K562 treated with DMSO at 1 percent for 4 hours (cell line): ENCODE results near the gene KMT2C. TPM values are rescaled to one million over a fixed set of nuclear protein-coding genes. Genes with fewer than 3 reads are reported as not detected.

Experiments
- total RNA-seq: library from RNA; unstranded; fragments of 300-600 nt; gene quantifications from 2 replicates; pipeline ENCODE4 v1.2.3, GENCODE V29; 2022; ENCODE audit not compliant: insufficient read depth

KMT2C gene
- 17.6 and 17.9 TPM in 2 replicates for total RNA-seq

DNA sequence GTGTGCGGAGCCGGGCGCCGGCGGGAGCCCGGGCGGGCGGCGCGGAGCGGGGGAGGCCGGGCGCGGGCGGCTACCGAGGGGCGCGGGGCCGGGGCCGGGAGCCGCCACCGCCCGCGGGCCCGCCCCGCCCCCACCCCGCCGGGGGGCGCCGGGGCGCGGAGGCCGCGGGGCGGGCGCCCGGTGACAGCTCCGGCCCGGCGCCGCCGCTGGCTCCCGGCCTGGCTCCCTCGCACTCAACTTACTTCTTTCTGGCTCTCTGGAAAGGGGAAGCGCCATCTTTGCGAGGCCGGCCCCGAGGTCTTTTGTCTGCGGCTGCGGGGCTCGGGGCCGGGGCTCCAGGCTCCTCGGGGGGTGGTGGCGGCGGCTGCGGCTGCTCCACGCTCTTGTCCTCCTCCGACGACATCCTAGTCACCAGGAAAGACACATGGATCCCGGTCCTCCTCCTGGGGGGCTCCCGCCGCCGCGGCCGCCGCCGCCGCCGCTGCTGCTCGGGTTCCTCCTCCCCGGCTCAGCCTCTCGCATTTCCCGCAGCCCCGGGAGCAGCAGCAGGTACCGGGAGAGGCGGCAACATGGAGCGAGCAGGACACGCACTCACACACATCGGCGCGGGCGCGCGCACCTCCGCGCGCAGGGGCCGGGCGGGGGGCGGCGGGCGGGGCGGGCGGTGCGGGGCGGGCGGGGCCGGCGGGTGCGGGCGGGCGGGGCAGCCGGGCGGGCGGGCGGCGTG is at the start of gene KMT2C:
TSS of gene KMT2C (minus strand) at position 620 of the 727 bp plus-strand sequence. CDS start at position 403, 217 bp downstream.

Other genes starting within 250 kb of the KMT2C start
- 10.5 and 15.2 TPM in 2 replicates for gene XRCC2, start 240.1 kb upstream of the KMT2C start, total RNA-seq